GM18499 (cell line): ENCODE measurements around the gene NGF.

Experiments used
- ATAC-seq: cut with Tn5 transposase; IDR thresholded peaks from one replicate; pipeline ENCODE4 v1.9.1; 2021; ENCODE audit warnings: moderate number of reproducible peaks; ENCODE audit not compliant: insufficient read depth, unreplicated experiment

Gene NGF

DNA sequence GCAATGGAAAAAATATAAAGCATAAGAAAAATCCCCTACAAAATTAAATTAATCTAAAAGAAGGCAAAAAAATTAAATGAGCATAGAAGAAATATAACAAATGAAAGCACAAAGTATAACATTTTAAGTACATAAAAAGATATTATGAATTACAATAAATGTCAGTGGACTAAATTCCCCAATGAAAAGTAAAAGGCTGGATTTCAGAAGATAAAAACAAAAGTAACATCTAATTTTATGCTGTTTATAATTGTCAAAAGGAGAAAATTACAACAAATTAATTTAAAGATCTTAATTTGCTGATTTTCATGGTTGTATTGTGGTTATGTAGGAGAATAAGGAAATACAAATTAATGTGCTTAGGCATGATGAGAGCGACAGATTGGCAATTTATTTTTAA is 92.8 kb downstream of the NGF start:
- no peak for ATAC-seq

DNA sequence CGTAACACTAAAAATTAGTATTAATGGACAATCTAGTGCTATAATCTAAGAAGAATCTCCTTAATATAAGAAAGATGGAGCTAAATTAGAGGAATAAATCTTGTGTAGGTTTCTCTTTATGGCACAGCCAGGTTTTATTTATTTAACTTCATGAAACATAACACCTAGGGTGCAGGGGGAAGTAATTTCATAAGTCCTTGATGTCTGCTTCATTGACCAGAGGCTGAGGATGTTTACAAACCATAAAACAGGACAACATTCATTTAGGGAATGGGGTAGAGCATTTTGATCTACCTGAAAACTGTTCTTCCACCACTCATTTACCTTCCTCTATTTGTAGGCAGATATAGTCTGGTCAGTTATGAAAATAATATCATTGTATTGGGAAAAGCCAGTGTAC is 95.5 kb downstream of the NGF start:
- no peak for ATAC-seq

DNA sequence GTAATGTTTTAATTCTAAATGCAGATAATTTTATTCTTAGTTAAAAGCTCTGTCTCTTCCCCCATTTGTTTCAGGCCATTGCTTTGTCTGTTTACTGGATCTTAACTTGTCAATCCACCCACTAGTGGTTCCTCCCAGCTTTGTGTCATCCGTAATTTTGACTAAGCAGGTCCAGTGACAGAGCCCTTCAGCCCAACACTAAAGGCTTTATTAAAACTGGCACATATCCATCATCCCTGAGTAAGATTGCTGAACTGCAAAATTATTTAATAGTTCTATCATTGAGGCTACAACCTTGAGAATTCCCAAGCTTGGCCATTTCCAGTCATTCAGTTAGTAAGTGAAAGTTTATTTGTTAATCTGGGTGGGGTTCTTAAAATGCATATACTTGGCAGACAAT is 96.7 kb downstream of the NGF start:
- no peak for ATAC-seq

DNA sequence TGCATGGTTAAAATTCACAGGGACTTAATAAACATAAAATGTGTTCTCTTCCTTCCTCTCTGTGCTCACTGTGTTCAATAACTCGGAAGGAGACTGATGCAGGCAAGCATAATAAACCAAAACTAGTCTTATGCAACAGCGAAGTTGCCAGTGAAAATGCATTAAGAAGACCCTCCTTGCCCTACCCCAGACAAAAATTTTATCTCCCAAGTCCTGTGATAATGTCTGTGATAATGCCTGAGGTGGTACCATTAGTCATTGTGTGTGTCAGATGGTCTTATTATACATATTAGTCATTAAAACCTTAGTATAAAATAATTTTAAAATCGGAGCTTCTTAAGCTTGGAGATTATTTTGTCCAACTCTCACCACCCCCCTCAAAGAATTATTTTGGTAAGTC is 97.8 kb downstream of the NGF start:
- no peak for ATAC-seq

DNA sequence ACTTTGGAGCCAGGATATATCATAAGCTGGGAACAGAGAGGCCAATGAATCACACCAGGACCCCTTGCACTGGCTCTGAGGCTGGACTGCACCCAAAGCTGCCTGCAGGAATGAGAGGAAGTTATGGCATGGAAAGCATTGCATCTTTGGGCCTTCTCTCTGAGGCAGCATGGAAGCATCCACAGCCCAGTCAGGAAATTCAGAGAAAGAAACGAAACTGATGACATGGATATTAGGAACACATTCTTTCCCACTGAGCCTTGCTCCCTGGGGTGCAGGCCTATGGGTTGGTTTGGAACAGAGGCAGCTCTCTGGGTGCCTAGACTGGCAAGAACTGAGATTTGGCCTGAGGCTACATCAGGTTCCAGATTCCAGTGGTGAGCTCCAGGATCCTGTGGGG is 98.6 kb downstream of the NGF start:
- no peak for ATAC-seq

DNA sequence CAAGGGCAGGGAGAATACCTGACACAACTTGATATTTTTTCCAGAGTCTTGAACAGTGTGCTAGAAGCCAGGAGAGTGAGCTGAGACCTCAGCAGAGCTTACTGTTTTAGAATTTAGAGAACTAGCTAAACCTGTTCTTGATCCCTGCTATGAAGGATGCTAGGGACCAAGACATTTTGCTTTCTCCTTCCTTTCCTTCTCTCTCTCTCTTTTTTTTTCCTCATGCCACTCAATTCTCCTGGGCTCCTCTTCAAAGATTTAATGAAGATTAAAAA is 99.0 kb downstream of the NGF start:
- no peak for ATAC-seq

DNA sequence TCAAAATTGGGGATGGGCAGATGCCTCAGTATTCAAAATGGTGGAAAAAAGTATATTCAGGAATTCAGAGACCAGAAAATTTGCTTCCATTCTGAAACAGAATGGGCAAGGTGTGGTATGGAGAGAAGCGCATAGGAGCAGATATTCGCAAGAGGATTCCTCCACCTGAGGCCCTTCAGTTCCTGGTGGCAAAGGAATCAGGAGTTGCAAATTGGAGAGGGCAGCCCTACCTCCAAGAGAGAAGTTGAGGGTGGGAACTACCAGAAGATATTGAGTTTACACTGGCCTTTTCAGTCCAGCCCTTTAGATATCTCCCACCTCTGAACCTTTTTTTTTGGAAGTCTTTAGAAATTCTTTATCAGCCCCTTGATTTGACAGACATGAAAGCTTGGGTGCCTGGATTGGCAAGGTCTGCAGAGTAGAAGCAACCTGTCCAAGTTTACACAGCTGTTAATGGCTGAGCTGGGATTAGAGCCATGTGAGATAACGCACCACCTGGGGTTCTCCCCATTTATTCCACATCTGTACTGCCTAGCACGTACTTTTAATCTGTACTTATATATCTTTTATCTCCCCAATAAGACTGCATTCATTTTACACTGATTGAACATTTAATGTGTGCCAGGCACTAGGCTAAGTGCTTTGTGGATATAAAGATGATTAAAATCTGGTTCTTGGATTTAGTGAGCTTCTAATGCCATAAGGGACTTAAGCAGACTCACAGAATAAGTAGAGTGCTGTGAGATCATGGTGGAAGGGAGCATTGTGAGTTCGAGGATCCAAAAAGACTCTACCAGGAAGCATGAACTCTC is 99.5 kb downstream of the NGF start:
- ATAC-seq = no peak

DNA sequence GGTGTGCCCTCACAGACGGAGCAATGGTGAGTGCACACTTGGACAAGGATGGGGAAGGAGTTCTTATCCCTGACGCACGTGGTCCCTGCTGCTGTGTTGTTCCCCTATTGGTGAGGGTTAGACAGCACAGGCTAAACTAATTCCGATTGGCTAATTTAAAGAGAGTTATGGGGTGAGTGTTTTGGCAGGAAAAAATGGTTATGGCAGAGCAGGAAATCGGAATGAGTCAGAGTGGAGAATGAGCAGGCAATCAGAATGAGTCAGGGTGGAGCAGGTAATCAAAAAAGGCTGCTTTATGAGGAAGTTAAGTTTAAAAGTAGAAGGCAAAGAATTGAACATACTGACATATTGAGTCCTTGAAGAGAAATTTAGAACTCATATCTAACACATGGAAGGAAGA is 100.5 kb downstream of the NGF start:
- no peak for ATAC-seq

DNA sequence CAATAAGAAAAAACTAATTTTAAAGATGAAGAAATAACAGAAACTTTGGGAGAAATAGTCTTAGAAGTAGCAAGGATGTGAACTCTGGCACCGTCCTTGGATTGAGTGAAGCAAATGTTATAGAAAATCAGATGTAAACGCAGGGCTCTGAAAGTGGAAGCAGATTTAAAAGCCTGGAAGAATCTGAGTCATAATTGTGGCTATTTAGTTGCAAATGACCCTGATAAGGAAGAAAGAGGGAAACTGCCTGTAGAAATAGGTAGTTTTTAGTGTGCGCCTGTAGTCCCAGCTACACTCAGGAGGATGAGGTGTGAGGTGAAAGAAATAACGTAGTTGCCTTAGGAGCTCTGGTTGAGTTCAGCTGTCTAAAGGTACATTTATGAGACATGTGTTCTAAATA is 101.0 kb downstream of the NGF start:
- no peak for ATAC-seq
